GM18909 (cell line): ENCODE results near the gene PSRC1.
"Not testable (repeated sequence)": the region's sequence is repeated elsewhere in the genome, so short reads cannot be mapped to it uniquely, and the experiment has no call there.

ENCODE experiments used
- ATAC-seq: cut with Tn5 transposase; IDR thresholded peaks from one replicate; pipeline ENCODE4 v1.9.1; 2021; ENCODE audit warnings: mild to moderate bottlenecking; ENCODE audit not compliant: unreplicated experiment, poor library complexity

Gene PSRC1

DNA sequence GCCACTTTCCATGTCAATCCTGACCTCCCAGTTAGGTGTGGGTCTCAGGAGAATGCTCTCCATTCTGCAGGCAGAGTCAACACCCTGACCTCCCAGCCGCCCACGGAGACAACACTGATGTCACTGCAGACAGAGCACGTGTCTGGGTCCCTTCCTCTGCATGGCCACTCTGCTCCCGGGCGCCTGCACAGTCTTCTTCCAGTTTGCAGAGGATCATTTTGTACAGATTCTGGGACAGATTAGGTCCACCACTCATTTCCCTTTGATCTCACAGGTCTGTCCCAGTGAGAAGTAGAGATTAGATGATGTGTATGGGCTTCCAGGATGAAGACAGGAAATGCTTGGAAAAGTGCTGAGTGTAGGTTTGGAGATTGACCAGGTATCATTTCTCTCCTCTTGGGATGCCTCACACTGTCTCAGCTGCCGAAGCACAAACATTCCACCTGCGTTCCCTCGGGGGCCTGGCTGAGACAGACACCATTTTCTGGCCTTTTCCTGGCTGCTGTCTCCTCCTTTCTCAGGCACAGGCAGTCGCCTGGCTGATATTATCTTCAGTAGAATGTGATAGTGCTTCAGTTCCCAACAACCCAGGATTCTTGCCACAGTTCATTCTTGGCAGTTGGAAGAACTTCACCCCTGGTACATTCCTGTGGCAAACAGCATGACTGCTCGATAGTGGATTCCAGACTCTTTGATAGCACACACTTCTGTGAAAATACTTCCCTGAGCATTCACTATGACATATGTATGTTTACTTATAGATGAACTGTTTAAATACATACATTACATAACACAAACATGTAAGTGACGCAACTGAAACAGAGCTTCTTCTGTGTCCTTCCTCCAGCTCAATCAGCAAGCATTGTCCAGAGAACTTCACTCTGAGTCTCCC, 16.0 kb upstream of the PSRC1 start:
- no peak for ATAC-seq

DNA sequence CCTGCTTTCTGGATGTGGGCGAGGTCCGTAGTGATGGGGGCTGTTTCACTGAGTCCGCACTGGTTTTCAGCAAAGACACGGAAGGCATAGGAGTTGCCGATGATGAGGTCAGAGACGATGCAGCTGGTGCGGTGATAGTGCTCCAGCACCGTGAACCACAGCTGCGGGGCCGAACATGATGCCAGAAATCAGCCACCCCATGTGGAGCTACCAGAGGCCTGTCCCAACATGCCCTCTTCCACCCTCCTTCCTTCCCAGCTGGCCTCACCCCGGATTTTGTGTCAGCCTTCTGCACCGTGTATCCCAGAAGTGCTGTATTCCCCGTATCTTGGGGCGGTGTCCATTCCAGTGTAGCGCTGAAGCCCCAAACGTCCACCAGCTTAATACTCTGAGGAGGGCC, 13.8 kb upstream of the PSRC1 start:
- no peak for ATAC-seq

DNA sequence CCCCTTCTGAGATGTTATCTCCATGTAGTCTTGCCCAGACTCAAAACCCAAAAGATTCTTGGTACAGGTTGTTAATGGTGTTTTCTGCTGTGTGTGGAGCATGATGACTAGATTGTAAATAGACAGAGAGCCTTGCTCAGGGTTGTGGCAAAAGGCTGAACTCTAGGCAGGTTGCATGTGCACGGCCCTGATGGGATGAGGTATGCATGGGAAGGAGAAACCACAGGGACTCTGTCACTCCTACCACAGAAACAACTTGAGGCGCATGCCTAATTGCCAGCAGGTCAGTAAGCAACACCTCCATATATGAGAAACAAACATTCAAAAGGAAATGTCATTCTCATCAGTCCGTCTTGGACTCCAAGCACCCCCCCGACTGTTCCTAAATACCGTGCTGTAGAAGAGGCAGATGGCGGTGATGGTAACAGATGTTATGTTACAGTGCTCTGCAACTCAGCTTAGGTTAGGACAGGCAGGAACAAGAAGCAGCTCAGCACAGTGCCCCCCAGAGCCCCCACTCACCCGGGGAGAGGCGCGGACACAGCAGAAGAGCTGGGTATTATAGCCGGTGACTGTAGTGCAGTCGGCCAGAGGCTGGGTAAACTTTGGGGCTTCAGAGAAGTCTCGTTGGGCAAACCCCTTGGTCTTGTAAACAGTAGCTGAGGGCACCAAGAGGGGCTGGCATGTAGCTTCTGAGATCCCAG, 12.9 kb upstream of the PSRC1 start:
- no peak for ATAC-seq

DNA sequence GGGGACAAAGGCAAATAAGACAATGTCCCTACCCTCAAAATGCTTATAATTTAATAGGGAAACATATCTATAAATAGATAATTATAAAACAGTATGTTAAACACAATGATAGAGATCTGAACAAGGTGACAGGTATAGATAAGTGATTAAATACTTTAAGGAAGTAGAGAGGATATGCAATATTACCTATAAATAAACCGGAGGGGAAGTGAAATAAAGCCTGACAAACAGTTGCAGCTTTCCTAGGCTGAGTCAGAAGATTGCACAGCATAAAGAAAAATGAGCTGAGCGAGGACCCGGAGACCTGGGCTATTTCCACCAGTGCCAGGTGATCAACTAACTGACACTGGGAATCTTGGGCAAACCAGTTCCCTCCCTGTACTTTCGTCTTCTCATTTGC, 11.5 kb upstream of the PSRC1 start:
- no peak for ATAC-seq

DNA sequence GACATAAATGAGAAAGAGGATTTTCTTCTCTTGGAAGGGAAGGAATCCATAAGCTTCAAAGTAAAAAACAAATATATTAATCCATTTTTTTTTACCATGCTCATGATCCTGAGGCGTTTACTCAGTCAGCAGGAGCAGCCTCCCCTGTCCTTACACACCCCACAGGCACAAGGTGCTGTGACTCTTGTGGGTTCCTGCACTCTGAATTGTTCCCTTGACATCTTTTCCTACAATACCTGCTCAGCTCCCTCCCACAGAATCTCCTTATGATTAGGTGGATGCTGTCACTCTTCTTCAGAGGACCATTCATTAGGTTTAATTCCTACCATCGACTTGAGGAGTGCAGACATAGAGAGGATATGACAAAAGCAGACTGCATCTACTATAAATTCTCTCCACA, 10.1 kb upstream of the PSRC1 start:
- no peak for ATAC-seq

DNA sequence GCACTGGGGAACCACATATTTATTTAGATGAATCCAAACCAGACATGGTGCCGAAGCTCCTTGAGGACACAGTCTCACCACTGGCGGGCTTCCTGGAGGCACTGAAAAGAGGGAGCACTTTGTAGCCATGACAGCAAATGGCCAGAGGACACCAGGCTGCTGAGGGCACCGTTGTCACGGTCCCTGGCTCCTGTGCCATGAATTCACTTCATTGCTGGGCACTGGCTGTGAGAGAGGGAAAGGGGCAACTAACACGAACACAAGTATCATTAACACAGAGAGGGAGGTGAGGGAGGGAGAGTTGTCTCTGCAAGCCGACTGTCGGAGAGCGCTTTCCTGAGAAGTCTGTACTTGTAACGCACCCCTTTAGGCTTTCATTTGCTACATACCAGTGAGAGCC, 9.4 kb upstream of the PSRC1 start:
- ATAC-seq = no peak

DNA sequence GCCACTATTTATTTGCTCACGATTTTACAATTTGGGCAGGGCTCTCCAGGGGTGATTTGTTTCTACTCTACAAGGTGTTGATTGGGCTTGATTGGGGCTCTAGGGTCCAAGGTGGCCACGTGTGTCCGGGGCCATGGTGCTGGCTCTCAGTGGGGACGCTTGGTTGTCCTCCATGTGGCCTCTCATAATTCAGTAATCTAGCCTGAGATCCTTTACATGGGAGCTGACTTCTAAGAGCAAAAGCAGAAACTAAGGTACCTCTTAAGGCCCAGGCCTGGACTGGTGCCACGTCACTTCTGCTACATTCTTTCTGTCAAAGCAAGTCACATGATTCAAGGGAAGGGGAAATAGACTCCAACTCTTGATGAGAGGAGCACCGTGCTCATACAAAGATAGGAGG, 8.1 kb upstream of the PSRC1 start:
- no peak for ATAC-seq

DNA sequence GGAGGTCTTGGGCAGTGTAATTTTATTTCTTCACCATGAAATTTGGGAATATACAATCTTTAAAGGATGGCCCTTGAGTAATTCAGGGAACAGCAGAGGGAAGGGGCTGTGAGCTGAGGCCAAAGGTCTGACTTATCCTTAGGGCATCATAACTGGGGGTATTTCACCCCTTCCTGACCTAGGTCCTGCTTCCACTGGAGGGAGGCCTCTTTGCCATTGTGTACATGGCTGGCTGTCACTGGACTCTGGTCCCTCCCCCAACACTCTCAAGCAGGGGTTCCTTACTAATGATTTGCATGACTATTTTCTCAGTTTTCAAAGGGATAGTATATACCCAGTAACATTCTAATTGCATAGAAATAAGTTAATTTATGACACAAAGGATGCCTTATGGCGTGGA, 7.2 kb upstream of the PSRC1 start:
- no peak for ATAC-seq

DNA sequence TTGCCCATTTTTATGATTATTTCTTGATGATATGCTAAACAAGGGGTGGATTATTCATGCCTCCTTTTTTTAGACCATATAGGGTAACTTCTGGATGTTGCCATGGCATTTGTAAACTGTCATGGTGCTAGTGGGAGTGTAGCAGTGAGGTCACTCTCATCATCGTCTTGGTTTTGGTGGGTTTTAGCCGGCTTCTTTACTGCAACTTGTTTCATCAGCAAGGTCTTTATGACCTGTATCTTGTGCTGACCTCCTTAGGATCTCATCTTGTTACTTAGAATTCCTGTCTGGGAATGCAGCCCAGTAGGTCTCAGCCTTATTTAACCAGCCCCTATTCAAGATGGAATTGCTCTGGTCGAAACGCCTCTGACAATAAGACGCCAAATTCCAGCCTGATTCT, 3.8 kb upstream of the PSRC1 start:
- ATAC-seq = not testable (repeated sequence)

DNA sequence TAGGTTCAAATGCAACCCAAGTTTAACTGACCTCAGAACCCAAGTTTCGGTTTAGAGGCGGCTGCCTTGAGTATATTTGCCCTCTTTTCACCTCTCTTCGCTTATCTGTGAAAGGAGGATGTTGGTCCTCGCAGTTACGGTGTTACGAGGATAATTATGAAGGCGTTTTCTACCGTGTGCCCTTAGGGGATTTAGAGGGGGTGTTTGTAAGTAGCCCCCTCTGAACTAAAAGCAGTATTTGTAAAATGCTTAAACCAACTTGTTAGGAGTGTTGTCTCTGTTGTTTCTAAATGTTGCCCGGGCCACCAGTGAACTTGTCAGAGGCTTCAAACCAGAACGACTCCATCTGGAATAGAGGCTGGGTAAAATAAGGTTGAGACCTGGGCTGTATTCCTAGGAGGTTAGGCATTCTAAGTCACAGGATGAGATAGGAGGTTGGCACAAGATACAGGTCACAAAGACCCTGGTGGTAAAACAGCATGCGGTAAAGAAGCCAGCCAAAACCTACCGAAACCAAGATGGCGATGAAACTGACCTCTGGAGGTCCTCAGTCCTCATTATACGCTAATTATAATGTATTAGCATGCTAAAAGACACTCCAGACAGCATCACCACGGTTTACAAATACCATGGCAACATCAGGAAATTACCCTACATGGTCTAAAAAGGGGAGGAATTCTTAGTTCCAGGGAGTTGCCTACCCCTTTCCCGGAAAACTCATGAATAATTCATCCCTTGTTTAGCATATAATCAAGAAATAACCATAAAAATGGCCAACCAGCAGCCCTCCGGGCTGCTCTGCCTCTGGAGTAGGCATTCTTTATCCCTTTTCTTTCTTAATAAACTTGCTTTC, 1.0 kb upstream of the PSRC1 start:
- ATAC-seq = no peak

DNA sequence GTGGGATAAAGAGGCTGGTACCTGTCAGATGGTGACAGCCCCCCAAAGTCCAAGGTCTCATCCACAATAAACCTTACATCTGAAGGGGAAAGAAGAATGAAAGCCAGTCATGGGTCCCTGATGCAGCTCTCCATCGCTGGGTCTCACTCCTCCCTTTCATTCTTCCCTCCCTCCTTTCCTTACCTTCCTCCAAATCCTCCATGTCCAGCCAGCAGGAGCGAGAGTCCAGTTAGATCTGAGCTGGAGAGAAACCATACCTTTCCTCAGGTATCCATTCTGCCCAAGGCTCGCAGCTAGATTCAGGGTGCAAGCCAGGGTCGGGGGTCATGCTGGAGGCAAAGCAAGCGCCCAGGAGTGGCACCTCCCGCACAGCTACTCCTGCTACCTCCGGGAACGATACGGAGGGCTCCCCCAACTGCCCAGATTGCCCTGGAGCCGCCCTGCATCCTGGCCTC, 421 bp downstream of the PSRC1 start:
- ATAC-seq = no peak

DNA sequence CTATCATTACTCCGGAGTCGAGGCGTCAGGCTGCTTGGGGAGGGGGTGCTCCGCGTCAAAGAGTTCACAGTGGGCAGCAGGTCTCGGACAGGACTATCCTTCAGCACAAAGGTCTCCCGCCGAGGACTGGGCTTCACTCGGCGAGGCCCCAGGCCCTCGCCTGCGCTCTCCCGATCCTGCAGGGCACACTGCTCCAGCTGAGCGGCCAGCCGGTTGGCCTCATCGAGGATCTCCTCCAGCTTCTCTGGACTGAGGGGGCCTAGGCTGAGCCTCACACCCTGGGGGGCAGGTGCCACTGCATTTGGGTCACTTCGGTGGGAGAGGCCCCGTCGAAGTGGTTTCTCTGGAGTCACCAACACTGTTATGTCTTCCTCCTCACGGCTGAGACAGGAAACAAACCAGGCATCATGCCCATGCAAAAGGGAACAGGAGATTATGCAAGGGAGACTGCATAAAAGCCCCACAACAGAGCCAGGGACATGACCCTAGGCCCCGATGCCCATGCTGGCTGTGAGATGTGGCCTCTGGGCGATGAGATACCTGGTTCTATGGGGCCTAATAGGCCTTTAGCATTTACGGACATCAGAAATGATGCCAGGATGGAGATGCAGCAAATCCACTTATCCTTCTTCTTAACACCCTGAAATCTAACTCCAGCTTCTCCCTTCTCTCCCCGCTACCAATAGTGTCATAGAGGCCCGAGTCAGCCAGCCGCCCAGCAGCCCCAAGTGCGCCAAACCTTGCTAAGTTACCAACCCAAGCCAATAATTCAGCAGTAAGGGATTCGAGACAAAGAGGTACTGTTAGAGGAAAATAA, 1.1 kb downstream of the PSRC1 start:
- no peak for ATAC-seq

DNA sequence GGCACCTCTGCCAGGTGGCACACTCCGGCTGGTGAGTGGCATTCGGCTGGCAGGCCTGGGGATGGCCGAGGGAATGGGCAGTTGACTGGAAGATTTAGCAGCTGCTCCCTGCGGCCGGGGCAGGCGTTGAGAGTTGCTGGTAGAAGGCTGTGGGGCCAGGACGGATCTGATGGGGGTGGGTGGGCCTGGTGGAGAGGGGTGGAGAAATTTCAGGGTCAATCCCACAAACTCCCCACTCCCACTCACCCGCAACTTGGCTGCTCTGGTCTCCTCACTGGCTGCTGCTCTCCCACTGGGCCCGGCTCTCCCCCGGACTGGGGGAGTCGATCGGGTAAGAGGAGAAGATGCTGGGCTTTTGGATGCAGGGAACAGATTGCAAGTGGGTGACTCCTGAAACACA, 2.1 kb downstream of the PSRC1 start:
- no peak for ATAC-seq

DNA sequence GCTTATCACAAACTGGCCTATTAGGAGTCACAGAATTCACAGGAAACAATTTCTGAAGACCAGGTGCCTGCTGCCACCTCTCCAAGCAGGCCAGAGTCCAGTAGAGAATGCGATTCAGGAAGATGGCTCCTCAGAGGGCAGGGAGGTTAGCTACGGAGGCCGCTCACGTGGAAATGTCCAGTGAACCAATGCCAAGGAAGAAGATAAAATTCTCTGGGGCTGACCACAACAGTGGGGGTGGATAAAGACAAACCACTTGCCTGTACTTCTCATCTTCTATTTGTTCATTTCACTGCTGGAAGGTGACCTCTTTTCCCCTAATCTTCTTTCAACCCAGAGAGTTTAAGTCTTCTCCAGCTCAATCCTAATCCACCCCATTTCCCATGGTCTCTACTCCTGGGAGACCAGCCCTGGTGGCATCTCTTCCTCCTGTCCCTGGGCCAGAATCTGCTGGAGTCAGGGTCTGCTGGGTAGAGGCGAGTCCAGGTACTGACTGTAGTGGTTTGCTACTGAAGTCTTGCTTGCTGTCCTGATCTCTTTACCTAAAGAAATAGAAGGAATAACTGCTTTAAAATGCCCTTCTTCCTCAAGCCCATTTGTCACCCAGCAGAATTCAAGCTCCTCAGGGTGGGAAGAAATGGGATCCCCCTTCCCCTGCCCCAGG, 3.2 kb downstream of the PSRC1 start:
- no peak for ATAC-seq

DNA sequence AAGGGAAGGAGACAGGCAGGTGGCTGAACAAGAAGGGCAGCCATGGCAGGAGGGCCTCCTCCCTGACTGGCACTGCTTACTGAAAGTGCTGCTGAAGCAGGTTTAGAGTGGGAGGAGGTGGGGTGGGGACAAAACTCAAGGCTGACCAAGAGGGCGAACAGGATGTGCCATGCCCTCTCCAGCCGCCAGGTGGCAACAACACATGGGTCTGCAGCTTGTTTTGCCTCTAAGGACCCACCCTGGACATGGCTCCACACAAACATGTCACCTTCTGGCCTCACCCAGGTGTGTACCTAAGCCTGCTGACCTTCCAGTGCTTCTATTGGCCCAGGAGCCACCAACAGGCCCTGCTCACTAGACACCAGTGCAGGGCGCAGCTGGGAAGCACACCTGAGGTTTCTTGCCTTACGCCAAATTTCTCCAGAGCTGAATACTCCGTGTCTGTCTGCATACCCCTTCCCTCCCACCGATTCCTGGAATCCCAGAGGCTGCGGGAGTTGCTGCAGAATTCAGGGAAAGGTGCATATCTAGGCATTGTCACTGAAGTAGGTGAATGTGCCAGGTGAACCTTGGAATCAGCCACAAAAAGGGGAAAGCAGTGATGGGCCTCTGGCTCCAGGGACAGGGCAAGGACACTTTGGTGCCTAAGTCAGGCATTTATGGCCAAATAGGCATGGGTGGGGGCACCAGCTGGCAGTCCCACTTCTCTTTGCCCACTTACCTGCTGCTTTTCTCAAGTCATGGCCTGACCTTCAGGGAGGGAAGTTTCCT, 5.3 kb downstream of the PSRC1 start:
- peak; percentile 73 for ATAC-seq

DNA sequence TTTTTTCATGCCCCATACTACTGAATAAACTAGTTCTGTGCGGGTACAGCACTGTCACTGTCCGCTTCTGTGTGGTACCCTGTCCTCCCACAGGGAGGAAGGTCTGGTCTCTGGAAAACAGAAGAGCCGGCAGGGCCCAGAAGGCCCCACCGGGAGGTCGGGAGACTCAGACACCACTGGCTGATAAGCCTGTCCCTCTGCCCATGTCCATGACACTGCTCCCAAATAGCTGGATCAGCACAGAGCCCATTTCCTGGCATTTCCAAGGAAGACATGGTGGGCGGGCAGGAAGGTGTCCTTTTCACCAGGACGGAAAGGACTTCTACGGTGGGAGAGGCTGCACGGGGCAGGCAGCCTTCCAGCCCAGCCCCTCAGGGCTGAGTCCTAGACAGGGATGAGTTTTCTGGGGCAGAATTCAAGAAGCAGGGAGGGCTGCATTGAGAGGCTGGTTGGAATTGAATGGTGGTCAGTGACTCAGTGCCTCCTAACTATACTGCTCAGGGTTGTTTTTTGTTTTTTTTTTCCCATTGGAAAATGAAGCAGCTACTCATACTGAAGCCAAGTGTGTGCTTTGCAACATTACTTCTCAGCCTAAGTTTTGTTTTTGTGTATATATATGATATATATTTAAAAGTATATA, 7.1 kb downstream of the PSRC1 start:
- ATAC-seq = no peak

DNA sequence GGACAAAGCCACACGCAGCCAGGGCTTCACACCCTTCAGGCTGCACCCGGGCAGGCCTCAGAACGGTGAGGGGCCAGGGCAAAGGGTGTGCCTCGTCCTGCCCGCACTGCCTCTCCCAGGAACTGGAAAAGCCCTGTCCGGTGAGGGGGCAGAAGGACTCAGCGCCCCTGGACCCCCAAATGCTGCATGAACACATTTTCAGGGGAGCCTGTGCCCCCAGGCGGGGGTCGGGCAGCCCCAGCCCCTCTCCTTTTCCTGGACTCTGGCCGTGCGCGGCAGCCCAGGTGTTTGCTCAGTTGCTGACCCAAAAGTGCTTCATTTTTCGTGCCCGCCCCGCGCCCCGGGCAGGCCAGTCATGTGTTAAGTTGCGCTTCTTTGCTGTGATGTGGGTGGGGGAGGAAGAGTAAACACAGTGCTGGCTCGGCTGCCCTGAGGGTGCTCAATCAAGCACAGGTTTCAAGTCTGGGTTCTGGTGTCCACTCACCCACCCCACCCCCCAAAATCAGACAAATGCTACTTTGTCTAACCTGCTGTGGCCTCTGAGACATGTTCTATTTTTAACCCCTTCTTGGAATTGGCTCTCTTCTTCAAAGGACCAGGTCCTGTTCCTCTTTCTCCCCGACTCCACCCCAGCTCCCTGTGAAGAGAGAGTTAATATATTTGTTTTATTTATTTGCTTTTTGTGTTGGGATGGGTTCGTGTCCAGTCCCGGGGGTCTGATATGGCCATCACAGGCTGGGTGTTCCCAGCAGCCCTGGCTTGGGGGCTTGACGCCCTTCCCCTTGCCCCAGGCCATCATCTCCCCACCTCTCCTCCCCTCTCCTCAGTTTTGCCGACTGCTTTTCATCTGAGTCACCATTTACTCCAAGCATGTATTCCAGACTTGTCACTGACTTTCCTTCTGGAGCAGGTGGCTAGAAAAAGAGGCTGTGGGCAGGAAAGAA, 8.1 kb downstream of the PSRC1 start:
- no peak for ATAC-seq
